HFF-Myc (cell line): ENCODE measurements around the gene C16orf46.

Experiments
- DNase-seq: peaks from one replicate; pipeline ENCODE4 v3.0.0-alpha.2; 2011; ENCODE audit warnings: low read depth; ENCODE audit errors: extremely low read depth
- H3K4me3 ChIP-seq: replicated peaks from 2 replicates; pipeline ENCODE4 v1.5.1; 2011; ENCODE audit warnings: low read depth, mild to moderate bottlenecking, control low read depth, low read length
- CTCF ChIP-seq: IDR thresholded peaks from 2 replicates; pipeline ENCODE4 v1.5.1; 2012; ENCODE audit warnings: mild to moderate bottlenecking, low read depth, low read length, control low read depth; ENCODE audit errors: missing control alignments

The C16orf46 gene

GRCh38 chr16:81096715-81097208 is 19.7 kb upstream of the C16orf46 start:
- no peak for TF ChIP-seq CTCF
- H3K4me3 ChIP-seq, result 0 out of 2 replicates have a peak overlapping the region, but pooled peaks have one; percentile 3

GRCh38 chr16:81095953-81096714 is 19.1 kb upstream of the C16orf46 start, which contains the start of gene GCSH:
Gene GCSH (minus strand): TSS chr16:81096395. CDS start chr16:81096278, 117 bp downstream.
- TF ChIP-seq CTCF, result no peak
- peak; percentile 96 for DNase-seq
- peak within 1 kb of the TSS; percentile 87 for H3K4me3 ChIP-seq

More at GRCh38 chr16:81096715-81097208, 19.7 kb upstream of the C16orf46 start:
- no peak for DNase-seq

- TF ChIP-seq CTCF, result no peak
- DNase-seq, result no peak
- H3K4me3 ChIP-seq, result peak overlapping the region; percentile 87
These were observed 18.6 kb upstream of the C16orf46 start for GRCh38 chr16:81095653-81095952.

- TF ChIP-seq CTCF, result no peak
- peak overlapping the region; percentile 87 for H3K4me3 ChIP-seq
- no peak for DNase-seq
These were observed 17.8 kb upstream of the C16orf46 start for GRCh38 chr16:81094771-81095251.

GRCh38 chr16:81088836-81089235 is 11.8 kb upstream of the C16orf46 start:
- TF ChIP-seq CTCF, result no peak
- no peak for DNase-seq
- no peak overlapping the region for H3K4me3 ChIP-seq

- no peak overlapping the region for H3K4me3 ChIP-seq
- no peak for DNase-seq
- TF ChIP-seq CTCF, result no peak
These were observed 4.0 kb upstream of the C16orf46 start for GRCh38 chr16:81081014-81081413.
